Activated naive CD8-positive, alpha-beta T cell treated with anti-CD3 and anti-CD28 coated beads, Interleukin-2, amount 50 U/mL, for 24 hours (primary cell): Measurements from ENCODE around the gene MIOS.
A peak's percentile ranks its signal among the peaks of the same experiment; 100 is the strongest.

Experiments used
- ATAC-seq: fragments of 150-1000 bp; cut with Tn5 transposase; one replicate; pipeline ENCODE4 v1.10.0; 2021
- DNase-seq: peaks from one replicate; pipeline ENCODE4 v3.0.0; 2021
- H3K27ac Mint-ChIP-seq: one replicate; pipeline ENCODE4 v1.8.0; 2021; ENCODE audit warnings: mild to moderate bottlenecking, mixed read lengths
- H3K27me3 Mint-ChIP-seq: one replicate; pipeline ENCODE4 v1.8.0; 2021; ENCODE audit warnings: mixed read lengths
- H3K36me3 Mint-ChIP-seq: one replicate; pipeline ENCODE4 v1.8.0; 2021; ENCODE audit warnings: low read depth, mixed read lengths
- H3K4me1 Mint-ChIP-seq: one replicate; pipeline ENCODE4 v1.8.0; 2021; ENCODE audit warnings: mixed read lengths
- H3K4me3 Mint-ChIP-seq: one replicate; pipeline ENCODE4 v1.8.0; 2021; ENCODE audit warnings: mild to moderate bottlenecking, moderate library complexity, mixed read lengths
- H3K9me3 Mint-ChIP-seq: one replicate; pipeline ENCODE4 v1.8.0; 2021; ENCODE audit warnings: mixed read lengths

MIOS gene

DNA sequence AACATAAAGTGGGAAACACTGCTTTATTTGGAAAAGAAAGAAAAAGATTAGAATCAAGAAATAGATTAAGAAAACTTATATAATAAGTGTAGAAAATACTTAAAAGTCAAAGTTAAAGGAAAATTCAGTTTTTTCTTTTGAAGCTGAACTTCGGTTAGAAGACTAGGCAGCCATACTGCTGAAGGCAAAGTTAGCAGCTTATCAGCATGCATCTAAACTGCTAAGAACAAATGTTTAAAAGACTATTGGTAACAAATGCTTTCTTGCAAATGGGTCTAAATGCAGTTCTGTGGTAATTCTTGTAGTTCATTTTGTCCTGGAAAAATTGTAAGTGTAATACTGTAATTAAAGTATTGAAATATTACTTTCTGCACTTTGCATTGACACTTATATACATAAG is 18.0 kb downstream of the MIOS start:
- no peak for DNase-seq
- peaks cover 10% of the 10 kb centered on the region for H3K36me3 Mint-ChIP-seq
- no peak overlapping the region for H3K27ac Mint-ChIP-seq
- H3K27me3 Mint-ChIP-seq = no peaks in the 10 kb centered on the region
- no peaks in the 10 kb centered on the region for H3K4me1 Mint-ChIP-seq
- ATAC-seq = no peak
- no peaks in the 10 kb centered on the region for H3K9me3 Mint-ChIP-seq
- H3K4me3 Mint-ChIP-seq = no peak overlapping the region

DNA sequence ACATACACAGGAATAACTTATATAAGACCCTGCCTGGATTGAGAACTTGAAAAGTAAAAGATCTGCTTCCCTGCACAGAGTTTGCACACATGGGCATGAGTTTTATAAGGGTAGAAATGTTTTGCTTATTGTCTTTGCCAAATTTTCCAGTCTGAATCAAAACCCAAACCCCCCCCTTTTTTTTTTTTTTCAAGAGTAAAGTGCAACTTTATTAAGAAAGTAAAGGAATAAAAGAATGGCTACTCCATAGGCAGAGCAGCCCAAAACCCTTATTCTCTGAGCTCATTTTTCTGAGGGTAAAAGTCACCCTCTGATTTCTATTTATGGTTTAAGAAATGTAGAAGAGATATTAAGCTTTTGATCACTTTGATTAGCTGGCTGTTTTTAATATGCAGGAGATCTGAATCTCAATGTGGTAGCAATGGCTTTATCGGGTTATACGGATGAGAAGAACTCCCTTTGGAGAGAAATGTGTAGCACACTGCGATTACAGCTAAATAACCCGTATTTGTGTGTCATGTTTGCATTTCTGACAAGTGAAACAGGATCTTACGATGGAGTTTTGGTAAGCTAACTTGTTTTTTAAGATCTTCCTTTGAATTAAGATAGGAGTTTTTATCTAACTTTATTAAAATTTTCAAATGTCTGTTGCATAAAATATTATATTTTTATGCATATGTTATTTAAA is 18.7 kb downstream of the MIOS start:
- Mint-ChIP-seq H3K4me3 (no peak overlapping the region), H3K27ac (no peak overlapping the region), H3K36me3 (peaks cover 14% of the 10 kb centered on the region), H3K4me1 (peaks cover 3% of the 10 kb centered on the region), H3K9me3 (no peaks in the 10 kb centered on the region), H3K27me3 (no peaks in the 10 kb centered on the region)
- no peak for DNase-seq
- ATAC-seq = no peak

DNA sequence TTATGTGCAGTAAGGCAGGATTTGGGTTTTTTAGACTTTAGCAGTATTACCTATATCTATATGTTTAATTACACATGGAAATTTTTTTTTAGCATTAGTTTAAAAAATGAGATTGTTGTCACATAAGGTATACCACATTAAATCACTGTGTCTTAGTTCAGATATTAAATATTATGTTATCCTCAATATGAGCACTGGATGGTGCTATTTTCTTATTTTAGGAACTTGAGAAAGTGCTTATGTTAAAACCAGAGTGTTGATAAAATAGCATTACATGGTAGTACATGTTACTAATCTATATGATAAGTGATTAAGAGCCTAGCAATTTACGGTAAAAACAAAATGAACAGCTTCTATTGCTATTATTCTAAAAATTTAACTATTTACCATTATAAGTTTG is 28.8 kb downstream of the MIOS start:
- DNase-seq = no peak
- Mint-ChIP-seq H3K27me3 (no peaks in the 10 kb centered on the region), H3K4me1 (peaks cover 2% of the 10 kb centered on the region), H3K4me3 (no peak overlapping the region), H3K27ac (no peak overlapping the region), H3K9me3 (no peaks in the 10 kb centered on the region), H3K36me3 (peaks cover 40% of the 10 kb centered on the region)
- ATAC-seq = no peak

DNA sequence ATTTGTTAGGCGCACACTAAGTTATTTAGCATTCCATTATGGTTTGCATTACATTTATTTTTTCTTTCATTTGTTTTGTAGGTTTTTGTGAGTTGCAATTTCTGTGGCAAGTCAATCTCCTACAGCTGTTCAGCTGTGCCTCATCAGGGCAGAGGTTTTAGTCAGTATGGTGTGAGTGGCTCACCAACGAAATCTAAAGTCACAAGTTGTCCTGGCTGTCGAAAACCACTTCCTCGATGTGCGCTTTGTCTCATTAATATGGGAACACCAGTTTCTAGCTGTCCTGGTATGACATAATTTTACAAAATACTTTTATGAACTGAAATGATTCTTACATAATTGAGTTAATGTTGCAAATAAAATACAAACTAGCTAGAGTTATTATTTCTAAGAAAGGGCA is 29.5 kb downstream of the MIOS start:
- H3K36me3 Mint-ChIP-seq = peaks cover 44% of the 10 kb centered on the region
- no peak overlapping the region for H3K27ac Mint-ChIP-seq
- H3K9me3 Mint-ChIP-seq = peaks cover 5% of the 10 kb centered on the region
- H3K4me1 Mint-ChIP-seq = peaks cover 2% of the 10 kb centered on the region
- no peak overlapping the region for H3K4me3 Mint-ChIP-seq
- ATAC-seq (no peak), DNase-seq (no peak)
- no peaks in the 10 kb centered on the region for H3K27me3 Mint-ChIP-seq

DNA sequence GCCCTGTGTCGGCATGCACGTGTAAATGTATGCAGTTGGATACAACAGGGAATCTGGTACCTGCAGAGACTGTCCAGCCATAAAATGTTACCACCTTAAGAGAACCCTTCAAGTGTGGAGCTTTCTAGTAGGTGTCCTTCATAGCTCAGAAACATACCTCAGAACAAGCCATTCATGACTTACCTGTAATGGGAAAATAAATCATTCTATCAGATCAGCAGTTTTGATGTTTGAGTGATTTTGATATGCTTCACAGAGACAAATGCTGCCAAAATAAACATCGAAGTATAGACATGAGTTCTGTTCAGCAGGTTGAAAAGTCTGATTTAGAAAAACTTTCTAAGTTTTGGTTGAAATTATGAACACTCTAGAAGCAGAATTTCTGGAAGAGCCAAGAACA is 40.3 kb downstream of the MIOS start:
- Mint-ChIP-seq H3K9me3 (no peaks in the 10 kb centered on the region), H3K27me3 (no peaks in the 10 kb centered on the region), H3K27ac (no peak overlapping the region), H3K4me1 (peaks cover 3% of the 10 kb centered on the region), H3K36me3 (peaks cover 15% of the 10 kb centered on the region), H3K4me3 (no peak overlapping the region)
- DNase-seq = no peak
- ATAC-seq = no peak

DNA sequence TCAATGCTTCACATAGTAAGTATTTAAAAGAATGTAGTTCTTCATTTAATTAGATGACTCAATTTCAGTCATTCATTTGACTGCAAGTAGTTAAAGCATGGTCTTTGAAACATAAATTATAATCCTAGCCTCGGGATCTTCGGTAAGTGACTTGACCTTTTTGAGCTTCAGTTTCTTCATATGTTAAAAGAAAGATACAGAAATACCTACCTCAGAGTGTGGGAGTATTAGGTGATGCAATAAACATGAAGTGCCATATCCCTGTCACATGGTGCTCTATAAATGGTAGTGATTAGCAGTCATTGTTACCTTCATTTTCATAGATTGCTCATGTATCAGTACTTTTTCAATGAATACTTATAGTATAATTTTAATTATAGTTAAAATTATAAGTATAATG is 42.6 kb downstream of the MIOS start:
- DNase-seq (no peak), ATAC-seq (no peak)
- peaks cover 15% of the 10 kb centered on the region for H3K36me3 Mint-ChIP-seq
- no peak overlapping the region for H3K4me3 Mint-ChIP-seq
- no peaks in the 10 kb centered on the region for H3K9me3 Mint-ChIP-seq
- H3K27me3 Mint-ChIP-seq = no peaks in the 10 kb centered on the region
- H3K27ac Mint-ChIP-seq = no peak overlapping the region
- H3K4me1 Mint-ChIP-seq = peaks cover 6% of the 10 kb centered on the region

DNA sequence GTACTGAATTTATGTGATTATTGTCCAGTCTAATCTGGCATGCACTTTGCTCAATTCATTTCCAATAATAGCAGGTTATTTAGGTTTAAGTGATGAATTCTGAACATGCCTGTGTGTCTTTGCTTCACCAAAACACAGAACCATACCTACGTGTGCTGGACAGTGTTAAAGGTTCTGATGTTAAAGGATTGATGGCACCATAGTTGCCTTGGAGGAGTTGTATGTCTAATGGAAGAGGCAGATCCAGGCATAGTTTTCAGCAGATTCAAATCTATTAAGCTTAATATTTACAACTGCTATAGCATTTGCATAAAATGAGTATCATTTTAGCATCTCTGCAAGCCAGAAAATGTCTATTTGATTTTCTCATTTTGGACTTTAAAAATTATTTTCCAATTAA is 45.8 kb downstream of the MIOS start:
- Mint-ChIP-seq H3K27me3 (no peaks in the 10 kb centered on the region), H3K27ac (no peak overlapping the region), H3K4me3 (no peak overlapping the region), H3K36me3 (peaks cover 8% of the 10 kb centered on the region), H3K9me3 (no peaks in the 10 kb centered on the region), H3K4me1 (peaks cover 13% of the 10 kb centered on the region)
- no peak for ATAC-seq
- DNase-seq = no peak

DNA sequence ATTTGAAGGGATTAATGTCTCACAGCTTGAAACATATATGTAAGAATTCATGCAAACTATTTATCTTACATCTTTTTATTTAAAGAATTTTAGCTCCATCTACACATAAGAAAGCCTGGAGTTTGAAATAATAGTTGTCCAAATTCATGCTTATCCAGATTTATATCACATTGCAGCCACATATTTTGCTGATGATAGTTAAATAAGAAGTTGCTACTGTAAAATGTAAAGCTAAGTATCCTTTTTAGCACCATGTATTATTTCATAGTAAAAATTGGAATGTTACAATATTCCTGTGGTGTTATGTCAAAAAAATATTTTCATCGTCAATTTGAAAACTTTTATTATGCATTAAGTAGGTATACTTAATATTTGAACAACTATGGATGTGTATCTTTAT is 46.5 kb downstream of the MIOS start:
- Mint-ChIP-seq H3K27ac (no peak overlapping the region), H3K27me3 (no peaks in the 10 kb centered on the region), H3K9me3 (no peaks in the 10 kb centered on the region), H3K4me3 (no peak overlapping the region), H3K4me1 (peaks cover 16% of the 10 kb centered on the region), H3K36me3 (peaks cover 4% of the 10 kb centered on the region)
- no peak for DNase-seq
- ATAC-seq = no peak

DNA sequence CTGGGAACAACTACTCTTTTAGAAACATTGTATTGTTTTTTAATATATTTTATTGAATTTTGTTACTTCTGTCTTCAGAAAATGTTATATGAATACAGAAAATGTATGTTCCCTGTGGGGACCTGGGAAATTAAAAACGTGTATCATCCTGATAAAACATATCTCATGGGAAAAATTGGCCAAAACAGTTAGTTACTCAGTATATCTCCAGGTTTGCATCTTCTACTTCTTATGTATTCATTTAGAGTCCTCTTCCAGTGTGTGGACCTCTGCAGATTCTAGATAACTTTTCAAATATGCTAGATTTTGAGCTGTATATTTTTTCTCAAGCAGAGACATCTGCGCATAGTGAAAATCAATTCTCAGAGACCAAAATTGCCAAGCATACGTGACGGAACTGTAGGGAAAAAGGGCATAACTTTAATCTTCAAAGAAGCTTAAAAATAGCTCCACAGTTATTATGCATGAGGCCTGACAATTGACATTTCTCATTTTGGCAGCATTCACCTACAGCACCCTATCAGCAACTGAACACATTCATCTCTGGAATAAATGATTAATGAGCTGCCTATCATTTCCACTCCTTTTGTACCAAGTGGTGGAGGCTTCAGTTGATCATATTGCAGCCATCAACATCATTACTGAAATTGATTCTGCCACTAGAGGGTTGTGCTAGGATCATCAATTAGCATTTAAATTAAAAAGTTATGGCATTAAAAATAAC is 47.5 kb downstream of the MIOS start:
- DNase-seq = no peak
- Mint-ChIP-seq H3K27me3 (no peaks in the 10 kb centered on the region), H3K4me3 (no peak overlapping the region), H3K27ac (no peak overlapping the region), H3K4me1 (peaks cover 15% of the 10 kb centered on the region), H3K36me3 (peaks cover 3% of the 10 kb centered on the region), H3K9me3 (no peaks in the 10 kb centered on the region)
- ATAC-seq = peak; percentile 66

DNA sequence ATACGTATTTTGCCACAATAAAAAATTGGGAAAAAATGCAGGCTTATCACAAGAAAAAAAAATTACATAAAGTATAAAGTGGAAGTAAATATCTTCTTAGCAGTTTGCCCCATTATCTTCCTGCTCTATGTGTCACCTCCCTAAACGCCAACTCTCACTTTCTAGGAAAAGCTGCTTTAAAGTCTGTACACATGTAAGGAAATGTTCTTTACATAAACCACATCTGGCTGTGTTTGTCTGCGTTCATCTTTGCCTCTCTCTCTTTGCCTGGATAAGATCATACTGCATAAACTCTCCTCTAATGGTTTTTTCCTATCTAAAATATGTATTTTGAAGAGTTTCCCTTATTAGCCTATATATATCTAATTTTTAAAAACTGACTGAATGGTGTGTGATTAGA is 50.9 kb downstream of the MIOS start:
- Mint-ChIP-seq H3K27ac (no peak overlapping the region), H3K9me3 (no peaks in the 10 kb centered on the region), H3K4me3 (no peak overlapping the region), H3K4me1 (peaks cover 13% of the 10 kb centered on the region), H3K27me3 (no peaks in the 10 kb centered on the region), H3K36me3 (no peaks in the 10 kb centered on the region)
- no peak for DNase-seq
- ATAC-seq = no peak

DNA sequence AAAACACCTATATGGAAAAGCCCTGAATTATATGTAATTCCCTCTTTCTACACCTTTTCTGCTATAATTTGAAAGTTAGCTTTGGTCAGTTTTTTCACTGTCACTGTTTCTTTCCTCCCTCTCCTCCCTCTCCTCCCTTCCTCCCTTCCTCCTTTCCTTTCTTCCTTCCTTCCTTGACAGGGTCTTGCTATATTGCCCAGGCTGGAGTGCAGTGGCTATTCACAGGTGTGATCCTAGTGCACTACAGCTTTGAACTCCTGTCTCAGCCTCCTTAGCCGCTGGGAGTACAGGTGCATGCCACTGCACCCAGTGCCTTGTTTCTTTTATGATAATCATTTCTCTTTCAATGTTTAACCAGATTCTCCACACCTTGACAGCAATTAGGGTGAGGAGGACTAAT is 51.7 kb downstream of the MIOS start:
- Mint-ChIP-seq H3K27me3 (no peaks in the 10 kb centered on the region), H3K9me3 (no peaks in the 10 kb centered on the region), H3K4me1 (peaks cover 13% of the 10 kb centered on the region), H3K27ac (no peak overlapping the region), H3K4me3 (no peak overlapping the region), H3K36me3 (no peaks in the 10 kb centered on the region)
- no peak for ATAC-seq
- DNase-seq = no peak

DNA sequence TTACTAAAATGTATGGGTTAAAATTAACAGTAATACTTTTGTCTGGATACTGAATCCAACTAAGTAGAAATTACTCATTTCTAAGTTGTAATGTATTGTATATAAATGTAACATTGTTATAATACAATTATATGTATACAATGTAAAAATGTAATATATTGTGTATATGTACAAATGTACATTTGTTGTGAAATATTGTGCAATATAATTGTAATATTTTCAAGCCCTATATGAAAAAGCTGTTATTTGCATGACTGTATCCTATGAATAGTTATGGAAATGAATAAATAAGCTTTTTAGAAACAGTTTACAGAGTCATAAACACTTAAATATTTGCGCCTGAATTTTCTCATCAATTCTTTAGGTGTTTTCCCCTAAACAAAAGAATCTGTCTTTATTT is 53.6 kb downstream of the MIOS start:
- Mint-ChIP-seq H3K4me1 (peaks cover 8% of the 10 kb centered on the region), H3K27ac (no peak overlapping the region), H3K36me3 (no peaks in the 10 kb centered on the region), H3K9me3 (no peaks in the 10 kb centered on the region), H3K27me3 (no peaks in the 10 kb centered on the region), H3K4me3 (no peak overlapping the region)
- DNase-seq (no peak), ATAC-seq (no peak)

DNA sequence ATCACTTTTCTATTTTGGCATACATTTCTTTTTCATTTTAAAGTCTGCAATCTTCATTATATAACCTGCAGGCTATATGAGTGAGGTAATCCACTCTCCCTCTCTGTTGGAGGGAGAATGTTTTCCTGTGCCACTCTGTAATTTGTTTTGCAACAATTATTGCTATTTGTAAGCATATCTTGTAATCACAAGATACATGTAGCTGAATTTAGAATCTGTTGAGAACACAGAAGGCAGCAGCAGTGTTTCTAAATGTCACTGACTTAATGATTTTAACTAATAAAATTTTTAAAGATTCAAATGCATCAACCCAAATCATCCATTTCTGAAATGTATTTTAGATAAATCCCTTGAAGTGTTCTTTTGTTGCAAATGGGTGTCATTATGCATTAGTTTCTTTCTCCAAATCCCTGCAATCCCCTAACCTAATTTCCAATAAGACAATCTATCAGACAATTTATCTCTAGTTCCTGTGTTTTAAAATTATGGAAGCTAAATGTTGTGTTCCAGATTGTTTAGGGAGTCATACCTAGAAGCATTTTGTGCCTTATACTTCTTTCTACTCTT is 54.0 kb downstream of the MIOS start:
- DNase-seq = no peak
- H3K9me3 Mint-ChIP-seq = peaks cover 2% of the 10 kb centered on the region
- no peak for ATAC-seq

DNA sequence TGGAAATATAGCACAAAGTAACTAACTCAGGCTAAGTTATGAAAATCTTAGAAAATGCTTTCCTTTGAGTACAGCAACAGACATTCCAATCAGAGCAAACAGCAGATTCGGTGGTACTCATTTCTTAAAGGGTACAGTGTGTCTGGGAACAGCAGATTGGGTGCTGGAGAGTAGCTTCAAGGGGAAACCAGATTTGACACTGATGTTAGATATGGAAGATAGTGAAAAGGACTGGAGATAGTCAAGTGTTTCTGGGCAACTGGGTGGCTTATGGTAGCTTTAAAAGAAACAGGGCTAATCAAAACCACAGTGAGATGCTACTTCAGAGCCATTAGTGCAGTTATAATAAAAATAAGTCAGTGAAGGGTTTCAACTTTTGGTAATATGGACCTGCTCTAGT is 61.8 kb downstream of the MIOS start:
- Mint-ChIP-seq H3K4me3 (no peak overlapping the region), H3K27ac (no peak overlapping the region), H3K36me3 (peaks cover 1% of the 10 kb centered on the region), H3K27me3 (no peaks in the 10 kb centered on the region), H3K9me3 (peaks cover 15% of the 10 kb centered on the region), H3K4me1 (peaks cover 2% of the 10 kb centered on the region)
- ATAC-seq (no peak), DNase-seq (no peak)

More for the DNA sequence above, 54.0 kb downstream of the MIOS start:
- Mint-ChIP-seq H3K4me3 (no peak overlapping the region), H3K27ac (no peak overlapping the region), H3K36me3 (no peaks in the 10 kb centered on the region), H3K27me3 (no peaks in the 10 kb centered on the region), H3K4me1 (peaks cover 7% of the 10 kb centered on the region)

DNA sequence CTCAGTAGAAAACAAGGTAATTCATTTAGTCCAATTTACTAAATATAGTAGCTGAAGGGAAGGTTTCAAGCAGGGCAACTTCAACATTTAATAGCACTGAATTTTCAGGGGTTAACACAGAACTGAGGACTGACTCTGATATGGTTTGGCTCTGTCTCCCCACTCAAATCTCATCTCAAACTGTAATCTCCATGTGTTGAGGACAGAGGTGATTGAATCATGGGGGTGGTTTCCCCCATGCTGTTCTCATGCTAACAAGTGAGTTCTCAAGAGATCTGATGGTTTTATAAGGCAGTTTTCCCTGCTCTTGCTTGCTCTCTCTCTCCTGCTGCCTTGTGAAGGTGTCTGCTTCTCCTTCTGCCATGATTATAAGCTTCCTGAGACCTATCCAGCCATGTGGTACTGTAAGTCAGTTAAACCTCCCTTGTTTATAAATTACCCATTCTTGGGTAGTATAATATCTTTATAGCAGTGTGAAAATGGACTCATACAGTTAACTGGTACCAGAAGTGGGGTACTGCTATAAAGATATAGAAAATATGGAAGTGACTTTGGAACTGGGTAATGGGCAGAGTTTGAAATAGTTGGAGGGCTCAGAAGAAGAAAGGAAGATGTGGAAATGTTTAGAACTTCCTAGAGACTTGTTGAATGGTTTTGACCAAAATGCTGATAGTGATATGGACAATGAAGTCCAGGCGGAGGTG is 64.1 kb downstream of the MIOS start:
- peaks cover 12% of the 10 kb centered on the region for H3K9me3 Mint-ChIP-seq
- ATAC-seq (no peak), DNase-seq (no peak)
- peaks cover 6% of the 10 kb centered on the region for H3K36me3 Mint-ChIP-seq
- no peak overlapping the region for H3K4me3 Mint-ChIP-seq
- no peak overlapping the region for H3K27ac Mint-ChIP-seq
- H3K4me1 Mint-ChIP-seq = peaks cover 2% of the 10 kb centered on the region
- no peaks in the 10 kb centered on the region for H3K27me3 Mint-ChIP-seq
